HepG2 (cell line): Measurements from ENCODE around the gene REC114. TPM values are rescaled to one million over a fixed set of nuclear protein-coding genes. Genes with fewer than 3 reads are reported as not detected.

Source experiments
- ATAC-seq: fragments of 200-7000 bp; cut with Tn5 transposase; 3 replicates; pipeline ENCODE4 v1.9.1; 2020; ENCODE audit warnings: mild to moderate bottlenecking, moderate library complexity
- BruUV-seq: library from RNA; stranded (reverse); fragments of 400-500 nt; replicated peaks from 2 replicates; lab custom pipeline; 2021; lab: Mats Ljungman, UMichigan
- CTCF ChIA-PET: fragments of 300-600 bp; formaldehyde crosslinking; extraction: SDS; loops from one replicate; lab custom pipeline; 2021; ENCODE audit warnings: low total read pairs, inconsistent platforms, low intra/inter-chr PET ratio; lab: Yijun Ruan, JAX
- POLR2A ChIA-PET: fragments of 350-600 bp; sonication (Branson Sonifier 250); formaldehyde crosslinking; loops from one replicate; lab custom pipeline; 2020; ENCODE audit warnings: antibody characterized with exemption, inconsistent platforms; lab: Yijun Ruan, JAX
- DNase-seq: peaks from one replicate; pipeline ENCODE4 v3.0.0-alpha.2; 2015; ENCODE audit warnings: low spot score
- FAIRE-seq: peaks from 3 replicates; lab custom pipeline; 2011; peaks lifted over from hg19 to GRCh38; lab: Jason Lieb, UNC
- H2AFZ ChIP-seq: one replicate; pipeline ENCODE4 v1.6.1; 2011; ENCODE audit warnings: low read length, inconsistent platforms
- H3K27ac ChIP-seq: fragments of 300-600 bp; 3 replicates; pipeline ENCODE4 v1.8.0; 2011; ENCODE audit warnings: mixed run types, mild to moderate bottlenecking, mixed read lengths, low read length, inconsistent platforms; ENCODE audit not compliant: insufficient read depth; ENCODE audit errors: extremely low read length
- H3K27me3 ChIP-seq, 2 experiments: fragments of 200-600 bp in 1 of 2; 2 replicates in 1 of 2; 3 replicates in 1 of 2; pipeline versions ENCODE4 v1.6.0 to v1.8.0; 2011; ENCODE audit warnings: low read length in 2 of 2, mild to moderate bottlenecking in 2 of 2, moderate library complexity in 2 of 2, inconsistent platforms in 1 of 2; ENCODE audit not compliant: insufficient read depth in 2 of 2, control insufficient read depth in 1 of 2
- H3K36me3 ChIP-seq, 2 experiments: fragments of 200-600 bp in 1 of 2; replicated peaks in 1 of 2; 2 replicates in 1 of 2; 3 replicates in 1 of 2; pipeline versions ENCODE4 v1.5.1 to v1.8.0; 2011; ENCODE audit warnings: low read length in 2 of 2, inconsistent platforms in 1 of 2; ENCODE audit not compliant: insufficient read depth in 2 of 2, control insufficient read depth in 1 of 2
- H3K4me1 ChIP-seq: 2 replicates; pipeline ENCODE4 v1.5.1; 2012; ENCODE audit warnings: low read length, inconsistent platforms; ENCODE audit not compliant: insufficient read depth
- H3K4me2 ChIP-seq: 2 replicates; pipeline ENCODE4 v1.6.0; 2011; ENCODE audit warnings: low read depth, low read length, inconsistent platforms
- H3K4me3 ChIP-seq, 3 experiments: fragments of 200-600 bp in 1 of 3; sonication (generic), shearing (Covaris generic) in 1 of 3; replicated peaks in 1 of 3; 2 replicates each; pipeline ENCODE4 v1.5.1; 2011 to 2016; ENCODE audit warnings: low read length in 3 of 3, inconsistent platforms in 2 of 3, low read depth in 2 of 3, mild to moderate bottlenecking in 2 of 3, control low read depth in 1 of 3, mixed read lengths in 1 of 3; ENCODE audit not compliant: insufficient read depth in 1 of 3
- H3K79me2 ChIP-seq: one replicate; pipeline ENCODE4 v1.6.1; 2011; ENCODE audit warnings: low read length, inconsistent platforms; ENCODE audit not compliant: insufficient read depth
- H3K9ac ChIP-seq: 2 replicates; pipeline ENCODE4 v1.6.0; 2011; ENCODE audit warnings: mild to moderate bottlenecking, low read depth, low read length, inconsistent platforms; ENCODE audit not compliant: insufficient read depth
- H3K9me3 ChIP-seq: 2 replicates; pipeline ENCODE4 v1.5.1; 2012; ENCODE audit warnings: mild to moderate bottlenecking, low read length
- H4K20me1 ChIP-seq: 2 replicates; pipeline ENCODE4 v1.6.0; 2011; ENCODE audit warnings: inconsistent platforms, mild to moderate bottlenecking, low read length, moderate library complexity; ENCODE audit not compliant: insufficient read depth
- HCFC1 ChIP-seq: fragments of 150-350 bp; IDR thresholded peaks from 2 replicates; pipeline ENCODE4 v1.6.1; 2014; ENCODE audit warnings: low read depth, low read length
- MTF2 ChIP-seq: sonication (generic); formaldehyde crosslinking; IDR thresholded peaks from 2 replicates; pipeline ENCODE4 v1.5.0; 2020; ENCODE audit warnings: missing genetic modification reagents, borderline replicate concordance
- SMC3 ChIP-seq: IDR thresholded peaks from 2 replicates; pipeline ENCODE4 v1.6.1; 2011; ENCODE audit warnings: low read length, improper control_type of control experiment
- ZNF260 ChIP-seq: sonication (generic); formaldehyde crosslinking; IDR thresholded peaks from 2 replicates; pipeline ENCODE4 v1.4.0; 2020; ENCODE audit warnings: missing genetic modification reagents, low read depth, mild to moderate bottlenecking, borderline replicate concordance
- ZNF33A ChIP-seq: sonication (generic); formaldehyde crosslinking; IDR thresholded peaks from 2 replicates; pipeline ENCODE4 v1.5.1; 2020; ENCODE audit warnings: missing genetic modification reagents, mild to moderate bottlenecking, moderate library complexity, borderline replicate concordance
- WGBS: methylation state at CpG from one replicate; pipeline ENCODE4 v1.1.6; 2017; ENCODE audit warnings: low lambda C conversion rate; 5-methylcytosine and 5-hydroxymethylcytosine counted together
- in situ Hi-C: cut with HindIII; loops from 2 replicates; pipeline ENCODE4 v1.10.0; 2017; ENCODE audit warnings: low pct_unique_long_range_greater_than_20kb; ENCODE audit not compliant: extremely low pct_ligation_motif_present
- intact Hi-C: fragments of 100-400 bp; cut with micrococcal nuclease; formaldehyde crosslinking; loops from one replicate; pipeline ENCODE4 v1.10.0; 2022; ENCODE audit not compliant: unreplicated experiment
- polyA plus RNA-seq, 8 experiments: library from polyadenylated mRNA; depleted of rRNA in 3 of 8; stranded (reverse) in 7 of 8; unstranded in 1 of 8; fragments of >200 nt; fragmentation: Illumina TruSeq in 4 of 8; extraction: Trizol in 4 of 8; gene quantifications; 2 replicates each; pipeline versions ENCODE4 v1.2.1 to v1.2.3, GENCODE V29; 2011 to 2016; ENCODE audit warnings: low read depth in 4 of 8, missing spikeins in 1 of 8, mixed read lengths in 1 of 8; ENCODE audit not compliant: insufficient read depth in 1 of 8
- total RNA-seq, 5 experiments: library from RNA; depleted of rRNA; stranded (reverse); fragments of >200 nt; fragmentation: Illumina TruSeq; extraction: Trizol; gene quantifications; 2 replicates each; pipeline ENCODE4 v1.2.3, GENCODE V29; 2016; ENCODE audit warnings: low read depth in 1 of 5
- TF ChIP-seq, protein P1 (sequence below), 2 experiments: sonication (generic) in 1 of 2; formaldehyde crosslinking in 1 of 2; IDR thresholded peaks; 2 replicates each; pipeline versions ENCODE4 v1.4.0 to v1.6.1; 2018 to 2020; ENCODE audit warnings: missing genetic modification reagents in 2 of 2, borderline replicate concordance in 1 of 2, low read depth in 1 of 2, mild to moderate bottlenecking in 1 of 2, missing biosample characterization in 1 of 2

The REC114 gene
- total and polyA plus RNA-seq, 2 of the 13 experiments (the other 11 are each of a cell fraction or from before 2014, with no cell fraction given) = not detected

DNA sequence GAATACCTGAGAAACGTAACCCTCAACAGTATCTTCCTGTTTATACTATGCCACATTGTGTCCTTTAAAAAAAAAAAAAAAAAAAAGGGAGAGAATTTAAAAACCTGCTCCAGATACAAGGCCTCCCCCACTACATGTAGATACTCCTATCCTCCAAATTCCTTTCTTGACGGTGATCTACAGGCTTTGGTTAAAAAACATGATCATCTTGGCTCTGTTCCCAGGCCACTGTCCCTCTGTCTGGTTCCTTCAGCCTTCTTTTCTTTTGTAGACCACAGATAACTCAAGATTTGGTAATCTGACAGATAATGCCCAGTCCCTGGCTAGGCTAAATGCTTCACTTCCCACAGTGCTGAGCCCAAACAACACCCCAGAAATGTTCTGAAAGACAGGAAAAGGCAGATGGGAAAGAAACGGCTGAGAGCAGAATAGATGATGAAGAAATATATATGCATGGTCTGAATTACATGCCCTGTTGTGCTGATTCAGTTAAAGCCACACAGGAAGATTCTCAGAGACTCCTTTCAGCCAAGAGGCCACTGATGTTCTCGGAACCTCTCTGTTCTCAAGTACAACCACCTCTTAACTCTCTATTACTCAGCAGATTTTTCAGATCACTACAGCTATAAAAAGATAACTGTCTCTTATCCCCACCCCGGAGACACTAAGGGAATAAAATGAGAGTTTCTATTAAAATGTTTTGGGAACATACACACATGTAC, 141.9 kb downstream of the REC114 start:
- Histone ChIP-seq H3K27me3 (no peaks in the 10 kb centered on the region), H3K79me2 (no peaks in the 10 kb centered on the region), H2AFZ (no peak overlapping the region), H3K9me3 (no peaks in the 10 kb centered on the region), H4K20me1 (no peaks in the 10 kb centered on the region), H3K4me3 (no peak overlapping the region), H3K9ac (no peak overlapping the region), H3K4me1 (no peaks in the 10 kb centered on the region), H3K27ac (no peak overlapping the region), H3K36me3 (peaks cover 21 to 66% of the 10 kb centered on the region in 2 experiments; a peak in 4 of 5 replicates), H3K4me2 (no peak overlapping the region)
- in situ Hi-C loops = no loop called here
- POLR2A ChIA-PET = no interaction called here
- intact Hi-C loops = no loop called here
- FAIRE-seq (no peak), ATAC-seq (no peak), DNase-seq (no peak)
- BruUV-seq = no TSS peak
- CTCF ChIA-PET = no interaction called here
- TF ChIP-seq ZNF33A (CRISPR knock-in tag) = no peak
- TF ChIP-seq, protein P1, sequence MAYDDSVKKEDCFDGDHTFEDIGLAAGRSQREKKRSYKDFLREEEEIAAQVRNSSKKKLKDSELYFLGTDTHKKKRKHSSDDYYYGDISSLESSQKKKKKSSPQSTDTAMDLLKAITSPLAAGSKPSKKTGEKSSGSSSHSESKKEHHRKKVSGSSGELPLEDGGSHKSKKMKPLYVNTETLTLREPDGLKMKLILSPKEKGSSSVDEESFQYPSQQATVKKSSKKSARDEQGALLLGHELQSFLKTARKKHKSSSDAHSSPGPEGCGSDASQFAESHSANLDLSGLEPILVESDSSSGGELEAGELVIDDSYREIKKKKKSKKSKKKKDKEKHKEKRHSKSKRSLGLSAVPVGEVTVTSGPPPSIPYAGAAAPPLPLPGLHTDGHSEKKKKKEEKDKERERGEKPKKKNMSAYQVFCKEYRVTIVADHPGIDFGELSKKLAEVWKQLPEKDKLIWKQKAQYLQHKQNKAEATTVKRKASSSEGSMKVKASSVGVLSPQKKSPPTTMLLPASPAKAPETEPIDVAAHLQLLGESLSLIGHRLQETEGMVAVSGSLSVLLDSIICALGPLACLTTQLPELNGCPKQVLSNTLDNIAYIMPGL (CRISPR knock-in tag; IDR thresholded peaks at IDR 0.05; ENCODE audit: borderline replicate concordance in 1 of 2, low read depth in 1 of 2) = no peak
- TF ChIP-seq ZNF260 = no peak
- TF ChIP-seq HCFC1 = no peak
- no peak for TF ChIP-seq MTF2 (CRISPR knock-in tag)
- TF ChIP-seq SMC3 = no peak
- whole genome bisulfite sequencing = 94% methylated on average over 5 of the region's 5 CpGs
